Endothelial cell (in vitro differentiated cells): Measurements from ENCODE around the gene PCARE. TPM values are rescaled to one million over a fixed set of nuclear protein-coding genes. Genes with fewer than 3 reads are reported as not detected.

ENCODE experiments used
- DNase-seq: peaks from one replicate; pipeline ENCODE4 v3.0.0; 2021; ENCODE audit warnings: low spot score
- H3K27ac Mint-ChIP-seq: one replicate; pipeline ENCODE4 v1.8.0; 2021; ENCODE audit warnings: mixed read lengths, inconsistent platforms; ENCODE audit not compliant: unreplicated experiment
- H3K27me3 Mint-ChIP-seq: one replicate; pipeline ENCODE4 v1.8.0; 2021; ENCODE audit warnings: mild to moderate bottlenecking, moderate library complexity, mixed read lengths, inconsistent platforms; ENCODE audit not compliant: unreplicated experiment
- H3K36me3 Mint-ChIP-seq: one replicate; pipeline ENCODE4 v1.8.0; 2021; ENCODE audit warnings: mild to moderate bottlenecking, low read depth, mixed read lengths, inconsistent platforms; ENCODE audit not compliant: unreplicated experiment
- H3K4me1 Mint-ChIP-seq: one replicate; pipeline ENCODE4 v1.8.0; 2021; ENCODE audit warnings: mild to moderate bottlenecking, mixed read lengths, inconsistent platforms; ENCODE audit not compliant: unreplicated experiment
- H3K4me3 Mint-ChIP-seq: one replicate; pipeline ENCODE4 v1.8.0; 2021; ENCODE audit warnings: mild to moderate bottlenecking, mixed read lengths, inconsistent platforms; ENCODE audit not compliant: unreplicated experiment
- H3K9me3 Mint-ChIP-seq: one replicate; pipeline ENCODE4 v1.8.0; 2021; ENCODE audit warnings: mixed read lengths, inconsistent platforms; ENCODE audit not compliant: unreplicated experiment
- total RNA-seq: library from RNA; stranded (reverse); fragmentation: NEBNext Ultra II Directional; extraction: Animal tissue kit (Norgen Biotek cat#: 25700); gene quantifications from one replicate; pipeline ENCODE4 v1.2.1, GENCODE V29; 2021; ENCODE audit not compliant: unreplicated experiment
- TF ChIP-seq, protein P1 (sequence below): fragments of 200-600 bp; sonication (generic); IDR thresholded peaks from one replicate; pipeline ENCODE4 v1.5.0; 2021; ENCODE audit warnings: antibody characterized with exemption; ENCODE audit not compliant: unreplicated experiment

The PCARE gene
- total RNA-seq, 1 donor from 2014 or later = not detected

DNA sequence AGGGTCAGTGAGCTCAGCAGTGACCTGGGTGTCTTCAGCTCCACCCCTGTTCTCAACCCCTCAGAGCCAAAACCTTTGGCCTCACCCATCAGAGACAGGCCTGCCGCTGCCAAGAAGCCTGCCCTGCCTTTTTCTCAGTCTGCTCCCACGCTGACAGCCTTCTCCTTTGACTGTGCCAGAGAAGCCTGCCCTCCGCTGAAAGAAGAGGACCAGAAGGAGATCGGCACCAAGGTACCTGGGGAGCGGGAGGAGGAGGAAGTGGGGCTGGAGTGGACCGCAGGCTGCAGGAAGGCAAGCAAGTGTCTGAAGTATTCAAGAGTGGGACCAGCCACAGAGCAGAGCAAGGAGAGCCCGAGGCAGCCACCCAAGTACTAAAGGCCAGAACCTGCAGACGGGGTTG, 60.0 kb downstream of the PCARE start:
- TF ChIP-seq, protein P1, sequence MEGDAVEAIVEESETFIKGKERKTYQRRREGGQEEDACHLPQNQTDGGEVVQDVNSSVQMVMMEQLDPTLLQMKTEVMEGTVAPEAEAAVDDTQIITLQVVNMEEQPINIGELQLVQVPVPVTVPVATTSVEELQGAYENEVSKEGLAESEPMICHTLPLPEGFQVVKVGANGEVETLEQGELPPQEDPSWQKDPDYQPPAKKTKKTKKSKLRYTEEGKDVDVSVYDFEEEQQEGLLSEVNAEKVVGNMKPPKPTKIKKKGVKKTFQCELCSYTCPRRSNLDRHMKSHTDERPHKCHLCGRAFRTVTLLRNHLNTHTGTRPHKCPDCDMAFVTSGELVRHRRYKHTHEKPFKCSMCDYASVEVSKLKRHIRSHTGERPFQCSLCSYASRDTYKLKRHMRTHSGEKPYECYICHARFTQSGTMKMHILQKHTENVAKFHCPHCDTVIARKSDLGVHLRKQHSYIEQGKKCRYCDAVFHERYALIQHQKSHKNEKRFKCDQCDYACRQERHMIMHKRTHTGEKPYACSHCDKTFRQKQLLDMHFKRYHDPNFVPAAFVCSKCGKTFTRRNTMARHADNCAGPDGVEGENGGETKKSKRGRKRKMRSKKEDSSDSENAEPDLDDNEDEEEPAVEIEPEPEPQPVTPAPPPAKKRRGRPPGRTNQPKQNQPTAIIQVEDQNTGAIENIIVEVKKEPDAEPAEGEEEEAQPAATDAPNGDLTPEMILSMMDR = no peak
- Mint-ChIP-seq H3K36me3 (peaks cover 5% of the 10 kb centered on the region), H3K27ac (no peak overlapping the region), H3K9me3 (no peaks in the 10 kb centered on the region), H3K4me1 (peaks cover 8% of the 10 kb centered on the region), H3K4me3 (no peak overlapping the region), H3K27me3 (peaks cover 5% of the 10 kb centered on the region)
- no peak for DNase-seq

DNA sequence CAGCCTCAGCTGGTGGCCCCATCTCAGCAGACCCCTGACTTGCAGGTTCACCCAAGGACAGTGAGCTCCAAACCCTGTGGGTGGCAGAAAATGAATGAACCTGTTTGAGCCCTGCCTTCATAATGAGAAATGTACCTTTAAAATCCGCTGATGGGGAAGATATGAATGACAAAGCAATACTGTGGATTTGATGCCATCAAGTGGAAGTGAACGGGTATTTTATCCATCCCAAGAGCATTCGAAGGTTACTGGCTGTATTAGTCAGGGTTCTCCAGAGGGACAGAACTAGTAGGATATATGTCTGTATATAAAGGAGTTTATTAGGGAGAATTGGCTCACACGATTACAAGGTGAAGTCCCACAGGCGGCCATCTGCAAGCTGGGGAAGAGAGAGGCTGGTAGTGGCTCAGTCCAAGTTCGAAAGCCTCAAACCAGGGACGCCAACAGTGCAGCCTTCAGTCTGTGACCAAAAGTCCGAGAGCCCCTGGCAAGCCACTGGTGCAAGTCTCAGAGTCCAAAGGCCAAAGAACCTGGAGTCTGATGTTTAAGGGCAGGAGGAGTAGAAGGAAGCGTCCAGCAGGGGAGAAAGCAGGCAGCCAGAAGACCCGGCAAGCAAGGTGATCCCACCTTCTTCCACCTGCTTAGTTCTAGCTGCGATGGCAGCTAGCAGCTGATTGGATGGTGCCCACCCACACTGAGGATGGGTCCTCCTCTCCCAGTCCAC, 61.1 kb downstream of the PCARE start:
- peaks cover 8% of the 10 kb centered on the region for H3K4me1 Mint-ChIP-seq
- H3K4me3 Mint-ChIP-seq = no peak overlapping the region
- TF ChIP-seq, protein P1 = no peak
- no peaks in the 10 kb centered on the region for H3K9me3 Mint-ChIP-seq
- H3K36me3 Mint-ChIP-seq = peaks cover 5% of the 10 kb centered on the region
- H3K27ac Mint-ChIP-seq = no peak overlapping the region
- peaks cover 5% of the 10 kb centered on the region for H3K27me3 Mint-ChIP-seq
- no peak for DNase-seq

DNA sequence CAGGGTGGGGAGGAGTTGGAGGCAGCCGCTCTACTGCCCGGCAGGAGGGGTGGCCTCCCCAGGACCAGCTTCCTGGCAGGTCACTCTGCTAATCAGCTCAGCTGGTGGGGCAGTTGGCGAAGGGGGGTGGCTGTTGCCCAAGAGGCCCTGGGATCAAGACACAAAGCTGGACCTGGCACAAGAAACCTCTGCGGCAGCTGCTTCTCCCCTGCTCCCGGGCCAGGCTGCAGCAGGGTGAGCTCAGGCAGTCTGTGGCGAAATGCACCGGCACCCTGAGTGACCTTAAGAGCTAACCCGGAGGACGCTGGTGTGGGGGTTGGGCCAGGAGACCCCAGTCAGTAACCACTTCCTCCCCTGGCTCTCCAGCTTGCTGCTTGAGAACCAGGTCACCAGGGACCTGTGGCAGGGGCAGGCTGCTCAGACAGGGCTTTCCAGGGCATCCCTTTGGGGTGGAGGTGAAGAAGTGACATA, 62.1 kb downstream of the PCARE start:
- H3K27ac Mint-ChIP-seq = no peak overlapping the region
- peaks cover 5% of the 10 kb centered on the region for H3K27me3 Mint-ChIP-seq
- no peak overlapping the region for H3K4me3 Mint-ChIP-seq
- H3K4me1 Mint-ChIP-seq = peaks cover 8% of the 10 kb centered on the region
- H3K36me3 Mint-ChIP-seq = peaks cover 5% of the 10 kb centered on the region
- DNase-seq = no peak
- no peaks in the 10 kb centered on the region for H3K9me3 Mint-ChIP-seq
- TF ChIP-seq, protein P1 = no peak

Other genes with a start within 250 kb of the PCARE start
- 14.9 TPM for gene TRMT61B, start 204.2 kb downstream of the PCARE start, total RNA-seq
- 33.5 TPM for gene WDR43, start 179.9 kb downstream of the PCARE start, total RNA-seq
- gene TOGARAM2, start 93.2 kb downstream of the PCARE start, total RNA-seq = 0.23 TPM
- 0.46 TPM for gene CLIP4, start 40.9 kb upstream of the PCARE start, total RNA-seq